Activated T-cell treated with anti-CD3 and anti-CD28 coated beads, Interleukin-2, amount 50 U/mL, for 4 hours (primary cell): Measurements from ENCODE around the gene KCNG2. TPM values are rescaled to one million over a fixed set of nuclear protein-coding genes. Genes with fewer than 3 reads are reported as not detected.

ENCODE experiments used
- ATAC-seq, 2 donors: fragments of 200-7000 bp; cut with Tn5 transposase; one replicate each; pipeline ENCODE4 v1.10.0; 2021
- DNase-seq: peaks from one replicate; pipeline ENCODE4 v3.0.0-alpha.2; 2020
- H3K27me3 Mint-ChIP-seq: one replicate; pipeline ENCODE4 v1.8.0; 2021; ENCODE audit warnings: low read depth, mixed read lengths
- H3K36me3 Mint-ChIP-seq: one replicate; pipeline ENCODE4 v1.8.0; 2022; ENCODE audit warnings: mixed read lengths; ENCODE audit not compliant: insufficient read depth
- H3K4me1 Mint-ChIP-seq: one replicate; pipeline ENCODE4 v1.8.0; 2021; ENCODE audit warnings: low read depth, mixed read lengths
- H3K4me3 Mint-ChIP-seq: one replicate; pipeline ENCODE4 v1.8.0; 2021; ENCODE audit warnings: mild to moderate bottlenecking, moderate library complexity, mixed read lengths
- H3K9me3 Mint-ChIP-seq: one replicate; pipeline ENCODE4 v1.8.0; 2021; ENCODE audit warnings: mixed read lengths
- total RNA-seq, 3 donors: library from RNA; stranded (reverse); gene quantifications; one replicate each; pipeline ENCODE4 v1.2.1, GENCODE V29; 2021

The KCNG2 gene
- total RNA-seq, 3 donors from 2014 or later: not detected

- DNase-seq: no peak
- H3K27me3 Mint-ChIP-seq: peaks cover under 1% of the 10 kb centered on the region
Observed at GRCh38 chr18:79849328-79850207, 51.8 kb downstream of the KCNG2 start.

GRCh38 chr18:79850731-79851130 lies 53.0 kb downstream of the KCNG2 start:
- ATAC-seq (no peak), DNase-seq (no peak)
- Mint-ChIP-seq H3K4me1 (no peaks in the 10 kb centered on the region), H3K9me3 (no peaks in the 10 kb centered on the region), H3K36me3 (no peaks in the 10 kb centered on the region), H3K4me3 (no peak overlapping the region), H3K27me3 (peaks cover 5% of the 10 kb centered on the region)

More at GRCh38 chr18:79849328-79850207, 51.8 kb downstream of the KCNG2 start:
- Mint-ChIP-seq H3K36me3 (no peaks in the 10 kb centered on the region), H3K4me1 (no peaks in the 10 kb centered on the region), H3K4me3 (no peak overlapping the region), H3K9me3 (no peaks in the 10 kb centered on the region)
- no peak for ATAC-seq

GRCh38 chr18:79851489-79851888 lies 53.8 kb downstream of the KCNG2 start:
- no peaks in the 10 kb centered on the region for H3K36me3 Mint-ChIP-seq
- peaks cover 5% of the 10 kb centered on the region for H3K27me3 Mint-ChIP-seq
- H3K4me3 Mint-ChIP-seq: no peak overlapping the region
- H3K9me3 Mint-ChIP-seq: no peaks in the 10 kb centered on the region
- ATAC-seq (no peak), DNase-seq (no peak)
- no peaks in the 10 kb centered on the region for H3K4me1 Mint-ChIP-seq

- no peak overlapping the region for H3K4me3 Mint-ChIP-seq
Observed at GRCh38 chr18:79851950-79852349, 54.2 kb downstream of the KCNG2 start.

GRCh38 chr18:79852561-79853302 lies 55.0 kb downstream of the KCNG2 start:
- no peak overlapping the region for H3K4me3 Mint-ChIP-seq
- DNase-seq (no peak), ATAC-seq (no peak)
- H3K9me3 Mint-ChIP-seq: no peaks in the 10 kb centered on the region
- H3K27me3 Mint-ChIP-seq: peaks cover 6% of the 10 kb centered on the region
- peaks cover 5% of the 10 kb centered on the region for H3K4me1 Mint-ChIP-seq
- no peaks in the 10 kb centered on the region for H3K36me3 Mint-ChIP-seq

More at GRCh38 chr18:79851950-79852349, 54.2 kb downstream of the KCNG2 start:
- no peaks in the 10 kb centered on the region for H3K36me3 Mint-ChIP-seq
- ATAC-seq (no peak), DNase-seq (no peak)
- peaks cover 5% of the 10 kb centered on the region for H3K27me3 Mint-ChIP-seq
- H3K9me3 Mint-ChIP-seq: no peaks in the 10 kb centered on the region
- peaks cover under 1% of the 10 kb centered on the region for H3K4me1 Mint-ChIP-seq

DNA sequence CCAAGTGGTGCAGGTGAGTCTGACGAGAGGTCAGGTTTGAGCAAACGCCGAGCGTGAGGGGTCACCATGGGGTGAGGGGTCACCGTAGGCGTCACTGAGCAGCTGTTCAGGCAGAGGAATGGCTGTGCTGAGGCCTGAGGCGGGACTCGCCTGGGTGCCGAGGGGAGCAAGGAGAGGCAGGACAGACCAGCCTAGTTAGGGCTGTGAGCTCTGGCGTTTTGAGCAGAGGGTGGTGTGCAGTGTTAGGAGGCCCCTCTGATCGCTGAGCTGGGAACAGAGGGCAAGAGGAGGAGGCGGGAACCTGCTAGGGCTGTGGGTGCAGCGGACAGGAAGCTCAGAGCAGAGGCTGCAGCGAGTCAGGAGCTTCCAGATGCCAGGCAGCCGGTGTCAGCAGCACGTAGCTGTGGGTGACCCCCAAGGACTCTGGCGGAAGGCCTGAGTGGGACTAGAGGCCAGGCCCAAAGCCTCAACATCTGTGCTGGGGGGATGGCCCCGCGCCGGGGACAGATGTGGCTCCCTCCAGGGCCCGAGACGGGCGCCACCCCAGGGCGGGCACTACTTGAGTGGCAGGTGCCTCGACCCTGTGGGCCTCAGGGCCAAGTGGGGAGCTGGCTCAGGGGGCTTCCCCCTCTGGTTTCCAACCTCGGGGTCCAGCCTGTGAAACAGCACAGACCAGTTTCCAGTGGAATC lies 55.7 kb downstream of the KCNG2 start:
- Mint-ChIP-seq H3K4me1 (peaks cover 5% of the 10 kb centered on the region), H3K27me3 (peaks cover 6% of the 10 kb centered on the region), H3K9me3 (no peaks in the 10 kb centered on the region), H3K4me3 (no peak overlapping the region), H3K36me3 (no peaks in the 10 kb centered on the region)
- DNase-seq (no peak), ATAC-seq (no peak)

GRCh38 chr18:79853993-79854364 lies 56.2 kb downstream of the KCNG2 start:
- no peak overlapping the region for H3K4me3 Mint-ChIP-seq
- no peaks in the 10 kb centered on the region for H3K36me3 Mint-ChIP-seq
- H3K4me1 Mint-ChIP-seq: peaks cover 5% of the 10 kb centered on the region
- H3K9me3 Mint-ChIP-seq: no peaks in the 10 kb centered on the region
- no peak for DNase-seq
- ATAC-seq: no peak
- H3K27me3 Mint-ChIP-seq: peaks cover 6% of the 10 kb centered on the region

DNA sequence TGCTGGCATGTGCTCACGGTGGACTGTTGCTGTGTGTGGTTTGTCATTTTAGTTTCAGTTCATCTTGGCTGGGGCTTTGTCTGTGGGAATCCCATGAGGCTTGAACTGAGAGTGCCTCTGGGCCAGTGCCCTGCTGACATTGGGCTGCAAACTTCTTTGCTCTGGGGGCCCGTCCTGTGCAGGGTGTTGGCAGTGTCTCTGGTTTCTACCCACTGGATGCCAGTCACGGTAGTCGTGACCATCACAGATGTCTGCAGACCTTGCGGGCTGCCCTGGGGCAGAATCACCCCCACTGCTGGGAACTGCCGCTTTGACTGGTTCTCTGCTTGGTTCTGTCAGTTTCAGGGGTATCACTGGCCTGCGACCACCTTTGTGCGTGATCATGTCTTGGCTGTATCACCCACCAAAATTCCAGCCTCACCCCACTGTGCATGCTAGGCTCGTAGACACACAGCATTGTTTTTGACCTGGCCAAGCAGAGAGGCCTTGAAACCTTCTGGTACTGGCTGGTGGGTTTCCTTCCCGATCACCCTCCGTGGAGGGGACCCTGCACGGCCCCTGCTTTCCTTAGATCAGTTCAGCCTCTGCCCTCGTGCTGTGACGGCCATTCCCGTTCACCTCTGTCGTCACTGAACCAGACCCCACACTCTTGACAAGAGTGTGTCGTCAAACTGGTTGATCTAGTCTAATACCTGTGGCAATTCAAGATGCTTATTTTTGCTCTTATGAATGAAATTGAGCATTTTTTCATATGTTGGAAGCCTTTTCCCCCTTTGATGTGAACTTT lies 57.6 kb downstream of the KCNG2 start:
- no peaks in the 10 kb centered on the region for H3K9me3 Mint-ChIP-seq
- DNase-seq (no peak), ATAC-seq (no peak)
- no peak overlapping the region for H3K4me3 Mint-ChIP-seq
- H3K27me3 Mint-ChIP-seq: peaks cover 6% of the 10 kb centered on the region
- peaks cover 5% of the 10 kb centered on the region for H3K4me1 Mint-ChIP-seq
- no peaks in the 10 kb centered on the region for H3K36me3 Mint-ChIP-seq

GRCh38 chr18:79856119-79857007 lies 58.6 kb downstream of the KCNG2 start:
- DNase-seq (no peak), ATAC-seq (peak in 1 of 2 donors; percentile 58)
- no peak overlapping the region for H3K4me3 Mint-ChIP-seq
- H3K9me3 Mint-ChIP-seq: no peaks in the 10 kb centered on the region
- peaks cover 5% of the 10 kb centered on the region for H3K4me1 Mint-ChIP-seq
- H3K36me3 Mint-ChIP-seq: no peaks in the 10 kb centered on the region
- H3K27me3 Mint-ChIP-seq: peaks cover 6% of the 10 kb centered on the region

DNA sequence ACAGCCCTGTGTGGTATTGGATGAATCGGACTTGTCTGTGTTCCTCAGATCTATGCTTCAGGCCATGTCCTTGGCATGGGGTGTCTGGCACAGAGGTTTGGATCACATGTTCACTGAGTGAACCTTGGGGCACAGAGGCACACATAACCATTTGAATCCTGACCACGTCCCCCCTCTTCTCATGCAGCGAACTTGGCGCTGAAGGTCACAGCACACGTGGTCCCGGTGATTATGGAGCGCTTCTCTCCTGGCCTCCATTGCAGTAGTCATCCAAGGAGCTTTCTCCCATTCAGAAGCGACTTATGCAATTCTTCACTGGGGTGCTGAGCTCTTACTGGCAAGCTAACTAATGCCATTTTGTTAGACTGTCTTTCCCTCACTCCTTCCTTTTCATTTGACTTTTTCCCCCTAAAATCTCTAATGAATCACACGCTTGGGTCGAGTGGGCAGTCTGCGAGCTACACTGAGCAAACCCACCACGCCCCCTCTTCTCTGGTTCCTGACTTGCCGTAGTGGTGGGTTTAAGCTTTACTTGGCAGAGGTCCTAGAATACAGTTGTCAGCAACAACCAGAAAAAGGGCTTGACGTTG lies 59.4 kb downstream of the KCNG2 start:
- Mint-ChIP-seq H3K36me3 (no peaks in the 10 kb centered on the region), H3K9me3 (peaks cover 5% of the 10 kb centered on the region), H3K4me1 (peaks cover 5% of the 10 kb centered on the region), H3K4me3 (no peak overlapping the region), H3K27me3 (peaks cover 6% of the 10 kb centered on the region)
- no peak for DNase-seq
- no peak for ATAC-seq

- Mint-ChIP-seq H3K27me3 (peaks cover 6% of the 10 kb centered on the region), H3K9me3 (peaks cover 5% of the 10 kb centered on the region), H3K4me3 (no peak overlapping the region), H3K4me1 (peaks cover 5% of the 10 kb centered on the region), H3K36me3 (no peaks in the 10 kb centered on the region)
- ATAC-seq (no peak), DNase-seq (no peak)
Observed at GRCh38 chr18:79859314-79859713, 61.6 kb downstream of the KCNG2 start.

GRCh38 chr18:79861687-79862086 lies 63.9 kb downstream of the KCNG2 start:
- DNase-seq (no peak), ATAC-seq (no peak)
- peaks cover 5% of the 10 kb centered on the region for H3K4me1 Mint-ChIP-seq
- peaks cover 1% of the 10 kb centered on the region for H3K27me3 Mint-ChIP-seq
- no peak overlapping the region for H3K4me3 Mint-ChIP-seq
- peaks cover 5% of the 10 kb centered on the region for H3K9me3 Mint-ChIP-seq
- no peaks in the 10 kb centered on the region for H3K36me3 Mint-ChIP-seq

- DNase-seq (no peak), ATAC-seq (no peak)
- Mint-ChIP-seq H3K36me3 (no peaks in the 10 kb centered on the region), H3K27me3 (no peaks in the 10 kb centered on the region), H3K9me3 (peaks cover 5% of the 10 kb centered on the region), H3K4me1 (no peaks in the 10 kb centered on the region), H3K4me3 (no peak overlapping the region)
Observed at GRCh38 chr18:79862562-79862961, 64.8 kb downstream of the KCNG2 start.
